RWPE1 (cell line): ENCODE data around the gene STIP1.
"Not testable (repeated sequence)": the region's sequence is repeated elsewhere in the genome, so short reads cannot be mapped to it uniquely, and the experiment has no call there.

ENCODE experiments used
- CTCF ChIA-PET: fragments of 350-600 bp; sonication (Branson Sonifier 250); formaldehyde crosslinking; extraction: SDS; loops from one replicate; lab custom pipeline; 2021; lab: Yijun Ruan, JAX
- POLR2A ChIA-PET: fragments of 400-600 bp; formaldehyde crosslinking; extraction: SDS; loops from one replicate; lab custom pipeline; 2020; ENCODE audit warnings: antibody characterized with exemption; ENCODE audit not compliant: low non-redundant PET; lab: Yijun Ruan, JAX
- DNase-seq: peaks from one replicate; pipeline ENCODE4 v3.0.0; 2012; ENCODE audit warnings: low spot score
- H3K27ac ChIP-seq: fragments of 450-650 bp; 2 replicates; pipeline ENCODE4 v1.5.1; 2017
- CTCF ChIP-seq: fragments of 450-650 bp; conservative IDR thresholded peaks from 2 replicates; pipeline ENCODE4 v1.5.1; 2017; ENCODE audit warnings: low read depth, mild to moderate bottlenecking

The STIP1 gene

GRCh38 chr11:64156235-64157011, 29.5 kb upstream of the STIP1 start:
- CTCF ChIA-PET = interaction anchor here (0.7 to 0.9 kb wide), 2 partner anchors 8 to 25 kb away, joined by 3 to 4 read pairs; no protein-coding TSS in a partner anchor
- POLR2A ChIA-PET = no interaction called here
- no peak for TF ChIP-seq CTCF
- H3K27ac ChIP-seq = peak overlapping the region; percentile 8; the same call in 1 of the 2 replicates
- no peak for DNase-seq

DNA sequence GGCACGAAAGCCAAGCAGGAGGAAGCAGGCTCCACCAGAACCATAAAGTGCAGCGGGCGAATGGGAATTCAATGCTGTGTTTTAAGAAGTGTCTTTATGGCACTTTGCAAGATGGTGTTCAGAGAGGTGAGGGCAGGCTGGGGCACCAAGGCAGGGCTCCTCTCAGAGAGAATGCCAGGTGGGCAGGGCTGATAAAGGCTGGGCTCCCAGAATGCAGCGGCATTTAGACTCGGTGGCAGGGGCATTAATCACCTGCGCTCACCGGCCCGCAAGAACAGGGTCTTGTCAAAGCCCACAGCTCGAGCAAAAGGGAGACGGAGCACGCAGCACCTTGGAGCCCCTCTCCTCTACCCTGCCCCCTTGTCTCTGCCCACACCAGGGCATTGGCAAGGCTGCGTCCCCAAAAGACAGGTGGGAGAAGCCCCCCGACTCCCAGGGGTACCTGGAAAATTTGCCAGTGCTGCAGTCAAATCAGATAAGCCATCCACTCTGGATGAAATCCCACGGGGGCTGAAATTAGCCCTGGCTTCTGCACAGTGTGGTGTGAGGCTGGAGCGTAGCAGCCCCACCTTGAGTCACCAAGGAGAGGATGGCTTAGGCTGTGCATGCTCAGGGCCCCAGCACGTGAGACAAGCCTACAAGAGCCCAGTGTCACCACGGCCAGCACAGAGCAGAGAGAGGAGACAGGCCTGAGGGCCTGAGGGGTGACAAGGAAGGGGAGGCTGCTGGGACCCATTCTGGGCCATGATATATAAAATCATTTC, 28.2 kb upstream of the STIP1 start:
- no peak for DNase-seq
- no peak for TF ChIP-seq CTCF
- CTCF ChIA-PET = interaction anchor here (0.7 kb wide), 1 partner anchor 12 kb away, joined by 3 read pairs; no protein-coding TSS in a partner anchor
- POLR2A ChIA-PET = no interaction called here
- no peak overlapping the region; the same call in 1 of the 2 replicates for H3K27ac ChIP-seq

- CTCF ChIA-PET = interaction anchor here (0.6 kb wide), 1 partner anchor 163 kb away, joined by 4 read pairs; no protein-coding TSS in a partner anchor
Measured at GRCh38 chr11:64161037-64161436, 24.9 kb upstream of the STIP1 start.

DNA sequence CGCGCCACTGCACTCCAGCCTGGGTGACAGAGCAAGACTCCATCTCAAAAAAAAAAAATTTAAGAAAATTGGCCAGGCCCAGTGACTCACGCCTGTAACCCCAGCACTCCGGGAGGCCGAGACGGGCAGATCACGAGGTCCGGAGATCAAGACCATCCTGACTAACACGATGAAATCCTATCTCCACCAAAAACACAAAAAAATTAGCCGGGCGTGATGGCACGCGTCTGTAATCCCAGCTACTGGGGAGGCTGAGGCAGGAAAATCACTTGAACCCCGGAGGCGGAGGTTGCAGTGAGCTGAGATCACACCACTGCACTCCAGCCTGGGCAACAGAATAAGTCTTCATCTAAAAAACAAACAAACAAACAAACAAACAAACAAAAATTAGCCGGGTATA, 23.2 kb upstream of the STIP1 start:
- DNase-seq, CTCF ChIA-PET, POLR2A ChIA-PET: not testable (repeated sequence)
- H3K27ac ChIP-seq = peak overlapping the region; percentile 82

More at GRCh38 chr11:64161037-64161436, 24.9 kb upstream of the STIP1 start:
- no peak for TF ChIP-seq CTCF
- POLR2A ChIA-PET = no interaction called here
- H3K27ac ChIP-seq = no peak overlapping the region
- DNase-seq = no peak

GRCh38 chr11:64163951-64164350, 22.0 kb upstream of the STIP1 start:
- peak overlapping the region; percentile 82 for H3K27ac ChIP-seq
- DNase-seq = no peak
- CTCF ChIA-PET = interaction anchor here (0.6 to 0.7 kb wide), 2 partner anchors 383 to 1014 kb away, joined by 3 to 4 read pairs; no protein-coding TSS in a partner anchor
- no peak for TF ChIP-seq CTCF
- POLR2A ChIA-PET = interaction anchor here (0.6 kb wide), 1 partner anchor 11 kb away, joined by 3 read pairs; no protein-coding TSS in a partner anchor

GRCh38 chr11:64164392-64165312, 21.3 kb upstream of the STIP1 start:
- no peak for DNase-seq
- TF ChIP-seq CTCF = no peak
- peak overlapping the region; percentile 82 for H3K27ac ChIP-seq
- POLR2A ChIA-PET = no interaction called here
- CTCF ChIA-PET = interaction anchor here (0.6 to 1.8 kb wide), 4 partner anchors 17 to 383 kb away, joined by 3 to 11 read pairs (median 4); partner anchors contain the start of gene STIP1
